Peyer's patch (tissue), 4 donors: ENCODE results near the gene SGTA. TPM values are rescaled to one million over a fixed set of nuclear protein-coding genes. Genes with fewer than 3 reads are reported as not detected.
"Not testable (repeated sequence)": the region's sequence is repeated elsewhere in the genome, so short reads cannot be mapped to it uniquely, and the experiment has no call there.

Experiments used
- DNase-seq, 3 donors: peaks; one replicate each; pipeline ENCODE4 v3.0.0-alpha.2; 2017 to 2019
- H3K27ac ChIP-seq, 4 donors: fragments of 200-600 bp; sonication (generic); one replicate each; pipeline ENCODE4 v1.5.1; 2016 to 2019
- H3K27me3 ChIP-seq, 2 donors: fragments of 200-600 bp; sonication (generic); one replicate each; pipeline ENCODE4 v1.5.1; 2019
- H3K36me3 ChIP-seq, 3 donors: fragments of 200-600 bp; sonication (generic); one replicate each; pipeline ENCODE4 v1.5.1; 2016 to 2019
- H3K4me1 ChIP-seq, 4 donors: fragments of 200-600 bp; sonication (generic); one replicate each; pipeline ENCODE4 v1.5.1; 2016 to 2019
- H3K4me3 ChIP-seq, 4 donors: fragments of 200-600 bp; sonication (generic); 1 replicate in 3 of 4; 2 replicates in 1 of 4; pipeline ENCODE4 v1.5.1; 2016 to 2019; ENCODE audit warnings: mild to moderate bottlenecking in 1 of 4
- H3K9me3 ChIP-seq, 4 donors: fragments of 200-600 bp; sonication (generic); one replicate each; pipeline ENCODE4 v1.5.1; 2016 to 2019; ENCODE audit warnings: mild to moderate bottlenecking in 1 of 4
- POLR2A ChIP-seq, 2 donors: fragments of 450-650 bp; IDR thresholded peaks; one replicate each; pipeline ENCODE4 v1.5.1; 2017; ENCODE audit warnings: antibody characterized with exemption in 2 of 2, mild to moderate bottlenecking in 2 of 2, moderate library complexity in 2 of 2
- total RNA-seq, 4 donors: library from RNA; depleted of rRNA; stranded (reverse); fragments of >200 nt; gene quantifications; one replicate each; pipeline ENCODE4 v1.1.0, GENCODE V29; 2016
- TF ChIP-seq, protein P1 (sequence below), 6 experiments: fragments of 450-650 bp in 4 of 6; fragments of 200-600 bp in 2 of 6; sonication (generic) in 1 of 6; IDR thresholded peaks; one replicate each; pipeline ENCODE4 v1.5.1; 2017 to 2019; ENCODE audit warnings: antibody characterized with exemption in 6 of 6, mild to moderate bottlenecking in 3 of 6, moderate library complexity in 1 of 6

Gene SGTA
- total RNA-seq, 4 donors from 2014 or later: 26.4 to 62.5 (median 45.7) TPM

DNA sequence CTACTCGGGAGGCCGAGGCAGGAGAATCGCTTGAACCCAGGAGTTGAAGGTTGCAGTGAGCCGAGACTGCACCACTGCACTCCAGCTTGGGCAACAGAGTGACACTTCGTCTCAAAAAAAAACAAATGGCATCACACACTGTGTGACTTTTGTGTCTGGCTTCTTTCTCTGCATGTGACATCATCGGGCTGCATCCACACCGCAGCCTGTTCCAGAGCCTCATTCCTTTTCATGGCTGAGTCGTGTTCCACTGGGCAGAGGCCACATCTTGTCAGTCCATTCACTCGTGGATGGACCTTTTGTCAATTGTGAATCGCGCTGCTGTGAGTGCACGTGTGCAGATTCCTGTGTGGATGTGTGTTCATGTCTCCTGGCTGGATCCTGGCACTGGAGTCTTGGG lies 10.5 kb upstream of the SGTA start:
- H3K36me3 ChIP-seq: peaks cover 0 to 31% (median 0%) of the 10 kb centered on the region in 3 donors
- no peak for TF ChIP-seq POLR2A (IDR thresholded peaks at IDR 0.05)
- TF ChIP-seq, protein P1, sequence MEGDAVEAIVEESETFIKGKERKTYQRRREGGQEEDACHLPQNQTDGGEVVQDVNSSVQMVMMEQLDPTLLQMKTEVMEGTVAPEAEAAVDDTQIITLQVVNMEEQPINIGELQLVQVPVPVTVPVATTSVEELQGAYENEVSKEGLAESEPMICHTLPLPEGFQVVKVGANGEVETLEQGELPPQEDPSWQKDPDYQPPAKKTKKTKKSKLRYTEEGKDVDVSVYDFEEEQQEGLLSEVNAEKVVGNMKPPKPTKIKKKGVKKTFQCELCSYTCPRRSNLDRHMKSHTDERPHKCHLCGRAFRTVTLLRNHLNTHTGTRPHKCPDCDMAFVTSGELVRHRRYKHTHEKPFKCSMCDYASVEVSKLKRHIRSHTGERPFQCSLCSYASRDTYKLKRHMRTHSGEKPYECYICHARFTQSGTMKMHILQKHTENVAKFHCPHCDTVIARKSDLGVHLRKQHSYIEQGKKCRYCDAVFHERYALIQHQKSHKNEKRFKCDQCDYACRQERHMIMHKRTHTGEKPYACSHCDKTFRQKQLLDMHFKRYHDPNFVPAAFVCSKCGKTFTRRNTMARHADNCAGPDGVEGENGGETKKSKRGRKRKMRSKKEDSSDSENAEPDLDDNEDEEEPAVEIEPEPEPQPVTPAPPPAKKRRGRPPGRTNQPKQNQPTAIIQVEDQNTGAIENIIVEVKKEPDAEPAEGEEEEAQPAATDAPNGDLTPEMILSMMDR (IDR thresholded peaks at IDR 0.05): no peak
- H3K9me3 ChIP-seq: no peaks in the 10 kb centered on the region
- no peak overlapping the region for H3K27ac ChIP-seq
- H3K4me1 ChIP-seq: no peaks in the 10 kb centered on the region
- DNase-seq: no peak
- H3K4me3 ChIP-seq: no peak overlapping the region
- H3K27me3 ChIP-seq: no peaks in the 10 kb centered on the region

DNA sequence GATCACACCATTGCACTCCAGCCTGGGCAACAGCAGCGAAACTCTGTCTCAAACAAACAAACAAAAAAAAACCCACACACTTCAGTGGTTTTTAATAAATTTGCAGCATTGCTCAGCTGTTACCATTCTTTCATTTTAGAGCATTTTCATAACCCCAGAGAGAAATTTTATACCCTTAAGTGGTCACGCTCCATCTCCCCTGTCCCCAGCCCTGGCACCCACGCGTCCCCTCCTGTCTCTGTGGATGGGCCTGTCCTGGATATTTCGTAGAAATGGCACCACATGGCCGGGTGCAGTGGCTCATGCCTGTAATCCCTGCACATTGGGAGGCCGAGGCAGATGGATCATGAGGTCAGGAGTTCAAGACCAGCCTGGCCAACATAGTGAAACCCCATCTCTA lies 10.1 kb upstream of the SGTA start:
- Histone ChIP-seq H3K27me3 (no peaks in the 10 kb centered on the region), H3K4me3 (no peak overlapping the region), H3K9me3 (no peaks in the 10 kb centered on the region), H3K27ac (no peak overlapping the region), H3K36me3 (peaks cover 0 to 27% (median 0%) of the 10 kb centered on the region in 3 donors), H3K4me1 (no peaks in the 10 kb centered on the region)
- TF ChIP-seq POLR2A (IDR thresholded peaks at IDR 0.05): no peak
- TF ChIP-seq, protein P1 (IDR thresholded peaks at IDR 0.05): no peak
- DNase-seq: no peak

DNA sequence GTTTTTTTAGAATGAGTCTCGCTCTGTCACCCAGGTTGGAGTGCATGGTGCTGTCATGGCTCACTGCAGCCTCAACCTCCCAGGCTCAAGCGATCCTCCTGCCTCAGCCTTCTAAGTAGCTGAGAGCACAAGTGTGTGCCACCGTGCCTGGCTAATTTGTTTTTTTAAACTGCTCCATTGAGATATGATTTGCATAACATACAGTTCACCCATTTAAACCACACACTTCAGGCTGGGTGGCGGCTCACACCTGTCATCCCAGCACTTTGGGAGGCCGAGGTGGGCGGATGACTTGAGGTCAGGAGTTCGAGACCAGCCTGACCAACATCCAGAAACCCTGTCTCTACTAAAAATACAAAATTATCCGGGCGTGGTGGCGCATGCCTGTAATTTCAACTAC lies 9.6 kb upstream of the SGTA start:
- not testable (repeated sequence) for H3K9me3 ChIP-seq, DNase-seq, H3K27me3 ChIP-seq, H3K4me3 ChIP-seq, H3K27ac ChIP-seq, H3K4me1 ChIP-seq
- peaks cover 0 to 25% (median 0%) of the 10 kb centered on the region in 3 donors for H3K36me3 ChIP-seq

DNA sequence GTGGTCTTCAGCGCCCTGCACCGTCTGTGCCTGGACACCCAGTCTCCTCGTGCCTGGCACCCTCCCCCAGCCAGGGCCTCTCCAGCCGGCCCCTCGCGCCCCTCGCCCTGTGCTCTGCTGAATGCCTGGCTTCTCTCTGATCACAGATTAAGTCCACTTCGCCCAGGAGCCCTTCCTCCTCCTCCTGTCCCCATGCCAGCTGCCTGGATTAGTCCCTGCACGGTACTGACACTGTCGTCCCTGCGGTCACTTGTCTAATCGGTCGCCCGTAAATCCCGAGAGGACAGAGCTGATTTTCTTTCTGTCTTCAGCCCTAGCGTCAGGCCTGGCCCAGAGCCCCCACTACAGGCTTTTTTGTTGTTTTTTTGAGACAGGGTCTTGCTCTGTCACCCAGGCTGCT lies 8.8 kb upstream of the SGTA start:
- Histone ChIP-seq H3K4me3 (no peak overlapping the region), H3K27ac (no peak overlapping the region), H3K36me3 (peaks cover 0 to 18% (median 0%) of the 10 kb centered on the region in 3 donors), H3K27me3 (no peaks in the 10 kb centered on the region), H3K4me1 (no peaks in the 10 kb centered on the region), H3K9me3 (no peaks in the 10 kb centered on the region)
- DNase-seq: no peak
- no peak for TF ChIP-seq POLR2A (IDR thresholded peaks at IDR 0.05)
- TF ChIP-seq, protein P1 (IDR thresholded peaks at IDR 0.05): no peak

DNA sequence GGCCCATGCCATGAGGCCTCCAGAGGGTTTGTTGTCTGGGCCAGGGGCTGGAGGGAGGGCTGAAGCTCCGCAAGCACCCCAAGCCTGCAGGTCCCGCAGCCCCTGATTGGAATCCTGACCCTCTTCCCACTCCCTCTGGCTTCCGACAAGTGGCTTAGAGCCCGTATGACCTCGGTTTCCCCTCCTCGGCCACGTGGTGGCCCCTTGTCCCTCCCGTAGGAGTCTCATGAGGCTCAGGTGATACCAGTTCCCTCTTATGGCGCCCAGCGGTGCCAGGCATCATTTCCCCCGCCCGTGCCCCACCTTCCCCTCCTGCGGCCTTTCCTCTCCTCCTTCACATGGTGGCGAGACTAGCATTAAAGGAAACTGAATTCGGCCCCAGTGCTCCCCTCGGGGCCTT lies 8.4 kb upstream of the SGTA start:
- no peak for DNase-seq
- TF ChIP-seq POLR2A (IDR thresholded peaks at IDR 0.05): no peak
- TF ChIP-seq, protein P1 (IDR thresholded peaks at IDR 0.05): no peak
- no peaks in the 10 kb centered on the region for H3K27me3 ChIP-seq
- peaks cover 0 to 18% (median 0%) of the 10 kb centered on the region in 3 donors for H3K36me3 ChIP-seq
- H3K4me3 ChIP-seq: no peak overlapping the region
- H3K27ac ChIP-seq: no peak overlapping the region
- no peaks in the 10 kb centered on the region for H3K9me3 ChIP-seq
- peaks cover 0 to 2% (median under 1%) of the 10 kb centered on the region in 4 donors for H3K4me1 ChIP-seq

DNA sequence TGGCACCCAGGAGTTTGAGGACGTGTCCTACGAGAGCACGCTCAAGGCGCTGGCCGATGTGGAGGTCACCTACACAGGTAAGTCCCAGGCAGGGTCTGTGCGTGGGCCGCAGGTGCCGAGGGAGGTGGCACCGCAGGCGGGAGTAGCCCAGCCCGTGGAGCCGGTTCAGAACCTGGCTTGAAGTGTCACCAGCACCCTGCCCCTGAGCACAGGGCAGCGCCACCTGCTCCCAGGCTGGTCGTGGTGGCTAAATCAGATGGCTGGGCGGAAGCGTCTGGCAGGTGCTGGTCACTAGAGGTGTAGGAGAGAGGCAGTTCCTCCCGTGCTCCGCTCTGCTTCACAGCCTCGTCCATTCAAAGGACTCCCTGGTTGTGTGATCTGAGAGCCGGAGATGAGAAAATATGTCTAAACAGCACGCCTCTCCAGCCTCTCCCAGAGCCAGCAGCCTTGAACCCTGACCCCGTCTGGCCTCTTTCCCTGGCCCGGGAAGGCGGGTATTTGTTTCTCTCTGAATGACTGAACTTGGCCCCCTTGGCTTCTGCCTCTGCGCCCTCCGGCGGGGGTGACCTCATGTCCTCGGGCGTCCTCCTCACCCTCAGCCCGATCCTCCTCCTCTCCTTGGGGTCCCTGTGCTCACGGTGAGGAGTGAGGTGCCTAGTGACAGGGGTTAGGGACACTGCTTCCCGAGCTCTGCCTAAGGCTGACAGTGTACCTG lies 7.6 kb upstream of the SGTA start:
- TF ChIP-seq POLR2A (IDR thresholded peaks at IDR 0.05): no peak
- TF ChIP-seq, protein P1 (IDR thresholded peaks at IDR 0.05): no peak
- DNase-seq: no peak

More for the DNA sequence above, 7.6 kb upstream of the SGTA start:
- H3K4me3 ChIP-seq: no peak overlapping the region
- H3K27me3 ChIP-seq: no peaks in the 10 kb centered on the region
- no peak overlapping the region for H3K27ac ChIP-seq
- H3K9me3 ChIP-seq: no peaks in the 10 kb centered on the region
- peaks cover 0 to 9% (median 3%) of the 10 kb centered on the region in 4 donors for H3K4me1 ChIP-seq
- H3K36me3 ChIP-seq: peaks cover 0 to 11% (median 0%) of the 10 kb centered on the region in 3 donors
